Esophagus squamous epithelium (tissue), 4 donors: ENCODE data around the gene LMF1.

Experiments used
- POLR2A ChIP-seq, 4 donors: fragments of 450-650 bp; IDR thresholded peaks; one replicate each; pipeline ENCODE4 v1.6.1; 2017; ENCODE audit warnings: antibody characterized with exemption in 4 of 4, mild to moderate bottlenecking in 4 of 4, moderate library complexity in 3 of 4
- TF ChIP-seq, protein P1 (sequence below), 6 experiments: fragments of 450-650 bp in 4 of 6; fragments of 200-600 bp in 2 of 6; sonication (generic) in 2 of 6; IDR thresholded peaks; one replicate each; pipeline ENCODE4 v1.5.1; 2016 to 2019; ENCODE audit warnings: antibody characterized with exemption in 6 of 6, mild to moderate bottlenecking in 4 of 6, moderate library complexity in 4 of 6

DNA sequence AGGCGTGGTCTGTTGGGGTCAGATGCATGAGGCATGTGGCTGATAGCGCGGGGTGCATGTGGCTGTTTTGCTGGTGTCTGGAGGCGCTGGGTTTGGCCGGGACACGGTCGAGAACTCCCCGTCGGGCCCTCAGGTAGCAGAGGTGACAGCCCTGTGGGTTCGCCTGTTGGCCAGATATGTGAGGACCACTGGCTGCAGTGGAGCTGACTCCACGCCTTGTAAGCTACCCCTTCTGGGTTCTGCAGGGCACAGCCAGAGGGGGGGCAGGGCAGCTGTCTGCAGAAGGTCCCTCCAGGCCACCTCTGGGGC, 49.3 kb upstream of the LMF1 start:
- TF ChIP-seq, protein P1, sequence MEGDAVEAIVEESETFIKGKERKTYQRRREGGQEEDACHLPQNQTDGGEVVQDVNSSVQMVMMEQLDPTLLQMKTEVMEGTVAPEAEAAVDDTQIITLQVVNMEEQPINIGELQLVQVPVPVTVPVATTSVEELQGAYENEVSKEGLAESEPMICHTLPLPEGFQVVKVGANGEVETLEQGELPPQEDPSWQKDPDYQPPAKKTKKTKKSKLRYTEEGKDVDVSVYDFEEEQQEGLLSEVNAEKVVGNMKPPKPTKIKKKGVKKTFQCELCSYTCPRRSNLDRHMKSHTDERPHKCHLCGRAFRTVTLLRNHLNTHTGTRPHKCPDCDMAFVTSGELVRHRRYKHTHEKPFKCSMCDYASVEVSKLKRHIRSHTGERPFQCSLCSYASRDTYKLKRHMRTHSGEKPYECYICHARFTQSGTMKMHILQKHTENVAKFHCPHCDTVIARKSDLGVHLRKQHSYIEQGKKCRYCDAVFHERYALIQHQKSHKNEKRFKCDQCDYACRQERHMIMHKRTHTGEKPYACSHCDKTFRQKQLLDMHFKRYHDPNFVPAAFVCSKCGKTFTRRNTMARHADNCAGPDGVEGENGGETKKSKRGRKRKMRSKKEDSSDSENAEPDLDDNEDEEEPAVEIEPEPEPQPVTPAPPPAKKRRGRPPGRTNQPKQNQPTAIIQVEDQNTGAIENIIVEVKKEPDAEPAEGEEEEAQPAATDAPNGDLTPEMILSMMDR (IDR thresholded peaks at IDR 0.05): no peak
- TF ChIP-seq POLR2A (IDR thresholded peaks at IDR 0.05): no peak
